ENCODE data around the gene ASXL1.

GRCh38 chr20:32406701-32407100 lies 48.6 kb downstream of the ASXL1 start:
- TF ChIP-seq CTCF (IDR thresholded peaks at IDR 0.05) (no peak), RAD21 (IDR thresholded peaks at IDR 0.05; ENCODE audit: low read length) (no peak), MAX (IDR thresholded peaks at IDR 0.05; ENCODE audit: low read depth) (no peak)
